Panc1 (cell line): Measurements from ENCODE around the gene MIA3. TPM values are rescaled to one million over a fixed set of nuclear protein-coding genes. Genes with fewer than 3 reads are reported as not detected.

Experiments used
- ATAC-seq: fragments of 200-7000 bp; cut with Tn5 transposase; 2 replicates; pipeline ENCODE4 v1.9.1; 2020; ENCODE audit warnings: mild to moderate bottlenecking, moderate library complexity
- BruUV-seq: library from RNA; stranded (reverse); fragments of 400-500 nt; replicated peaks from 2 replicates; lab custom pipeline; 2021; lab: Mats Ljungman, UMichigan
- CTCF ChIA-PET: fragments of 300-600 bp; sonication (Branson Sonifier 250); formaldehyde crosslinking; loops from one replicate; lab custom pipeline; 2022; ENCODE audit warnings: antibody characterized with exemption; lab: Charles Lee
- POLR2A ChIA-PET: fragments of 300-600 bp; sonication (Branson Sonifier 250); formaldehyde crosslinking; loops from one replicate; lab custom pipeline; 2022; ENCODE audit warnings: antibody characterized with exemption; lab: Charles Lee
- DNase-seq: peaks from one replicate; pipeline ENCODE4 v3.0.0-alpha.2; 2010; ENCODE audit warnings: low read depth, low spot score
- H3K27ac ChIP-seq: 2 replicates; pipeline ENCODE4 v1.5.1; 2011; ENCODE audit warnings: mild to moderate bottlenecking, low read length, inconsistent platforms
- H3K27me3 ChIP-seq: fragments of 200-500 bp; sonication (Bioruptor generic); 2 replicates; pipeline ENCODE4 v1.6.0; 2014; ENCODE audit warnings: low read length, inconsistent platforms; ENCODE audit not compliant: control insufficient read depth, insufficient read depth
- H3K36me3 ChIP-seq: fragments of 200-500 bp; sonication (Bioruptor generic); 2 replicates; pipeline ENCODE4 v1.5.1; 2014; ENCODE audit warnings: inconsistent platforms, mild to moderate bottlenecking, low read length, moderate library complexity; ENCODE audit not compliant: control insufficient read depth, insufficient read depth
- H3K4me1 ChIP-seq: 2 replicates; pipeline ENCODE4 v1.5.1; 2011; ENCODE audit warnings: inconsistent platforms, mild to moderate bottlenecking, low read length, moderate library complexity; ENCODE audit not compliant: control insufficient read depth, insufficient read depth
- H3K4me3 ChIP-seq, 2 experiments: 2 replicates each; pipeline ENCODE4 v1.5.1; 2011 to 2012; ENCODE audit warnings: low read depth in 2 of 2, low read length in 2 of 2, mild to moderate bottlenecking in 2 of 2, inconsistent platforms in 1 of 2, moderate library complexity in 1 of 2
- H3K9me3 ChIP-seq: fragments of 200-500 bp; sonication (Bioruptor generic); 2 replicates; pipeline ENCODE4 v1.5.1; 2014; ENCODE audit warnings: low read depth, mild to moderate bottlenecking, inconsistent platforms, low read length, moderate library complexity; ENCODE audit not compliant: control insufficient read depth, insufficient read depth
- CTCF ChIP-seq: fragments of 450-650 bp; IDR thresholded peaks from 2 replicates; pipeline ENCODE4 v1.5.1; 2017; ENCODE audit warnings: mild to moderate bottlenecking
- POLR2AphosphoS5 ChIP-seq: IDR thresholded peaks from 2 replicates; pipeline ENCODE4 v1.6.1; 2012; ENCODE audit warnings: mild to moderate bottlenecking, low read depth, low read length, moderate library complexity
- SIN3A ChIP-seq: IDR thresholded peaks from 2 replicates; pipeline ENCODE4 v1.6.1; 2012; ENCODE audit warnings: low read depth, mild to moderate bottlenecking, low read length, moderate library complexity, borderline replicate concordance; ENCODE audit not compliant: insufficient read depth
- TCF7L2 ChIP-seq: IDR thresholded peaks from 2 replicates; pipeline ENCODE4 v1.6.1; 2011; ENCODE audit warnings: mild to moderate bottlenecking, low read depth, low read length, inconsistent platforms
- in situ Hi-C: cut with HindIII; loops from 2 replicates; pipeline ENCODE4 v1.10.0; 2016; ENCODE audit warnings: low sequenced_read_pairs, low pct_unique_long_range_greater_than_20kb
- intact Hi-C: fragments of 100-400 bp; cut with micrococcal nuclease; formaldehyde crosslinking; loops from one replicate; pipeline ENCODE4 v1.10.0; 2022; ENCODE audit not compliant: unreplicated experiment
- total RNA-seq: library from RNA; stranded (reverse); gene quantifications from one replicate; pipeline ENCODE4 v1.2.1, GENCODE V29; 2021; ENCODE audit not compliant: unreplicated experiment
- TF ChIP-seq, protein P1 (sequence below), 2 experiments: IDR thresholded peaks; 2 replicates each; pipeline ENCODE4 v1.6.1; 2011 to 2012; ENCODE audit warnings: low read depth in 2 of 2, control low read depth in 1 of 2, low read length in 1 of 2, mild to moderate bottlenecking in 1 of 2, moderate library complexity in 1 of 2; ENCODE audit not compliant: insufficient read depth in 1 of 2

Gene MIA3
- total RNA-seq, 1 experiment from 2014 or later = 53.5 TPM

GRCh38 chr1:222711319-222712252 is 93.7 kb downstream of the MIA3 start:
- intact Hi-C loops = loop anchor here (5.0 kb wide), 1 partner anchor 244 kb away; no protein-coding TSS in a partner anchor
- Histone ChIP-seq H3K9me3 (no peaks in the 10 kb centered on the region), H3K36me3 (peaks cover 7% of the 10 kb centered on the region), H3K27ac (peak overlapping the region; percentile 75), H3K4me1 (peaks cover 9% of the 10 kb centered on the region), H3K4me3 (peak overlapping the region; percentile 80 to 100), H3K27me3 (no peaks in the 10 kb centered on the region)
- DNase-seq (peak; percentile 15), ATAC-seq (peak; percentile 61)
- BruUV-seq = TSS peak; percentile 85
- POLR2A ChIA-PET = interaction anchor here (0.7 kb wide), 1 partner anchor 1723 kb away, joined by 3 read pairs; the partner anchor contains the start of gene WDR26
- CTCF ChIA-PET = no interaction called here
- TF ChIP-seq SIN3A = peak; percentile 58
- TF ChIP-seq POLR2AphosphoS5 = no peak; the same call in 1 of the 2 replicates
- in situ Hi-C loops = no loop called here

- Histone ChIP-seq H3K27me3 (no peaks in the 10 kb centered on the region), H3K9me3 (no peaks in the 10 kb centered on the region), H3K4me3 (peak within 1 kb of the TSS; percentile 80 to 100), H3K36me3 (peaks cover 10% of the 10 kb centered on the region), H3K27ac (peak within 1 kb of the TSS; percentile 100), H3K4me1 (peaks cover 9% of the 10 kb centered on the region)
- BruUV-seq = TSS peak; percentile 80
- TF ChIP-seq CTCF (no peak), TCF7L2 (no peak), SIN3A (no peak; the same call in 1 of the 2 replicates), POLR2AphosphoS5 (peak; percentile 53; the same call in 1 of the 2 replicates)
- TF ChIP-seq, protein P1, sequence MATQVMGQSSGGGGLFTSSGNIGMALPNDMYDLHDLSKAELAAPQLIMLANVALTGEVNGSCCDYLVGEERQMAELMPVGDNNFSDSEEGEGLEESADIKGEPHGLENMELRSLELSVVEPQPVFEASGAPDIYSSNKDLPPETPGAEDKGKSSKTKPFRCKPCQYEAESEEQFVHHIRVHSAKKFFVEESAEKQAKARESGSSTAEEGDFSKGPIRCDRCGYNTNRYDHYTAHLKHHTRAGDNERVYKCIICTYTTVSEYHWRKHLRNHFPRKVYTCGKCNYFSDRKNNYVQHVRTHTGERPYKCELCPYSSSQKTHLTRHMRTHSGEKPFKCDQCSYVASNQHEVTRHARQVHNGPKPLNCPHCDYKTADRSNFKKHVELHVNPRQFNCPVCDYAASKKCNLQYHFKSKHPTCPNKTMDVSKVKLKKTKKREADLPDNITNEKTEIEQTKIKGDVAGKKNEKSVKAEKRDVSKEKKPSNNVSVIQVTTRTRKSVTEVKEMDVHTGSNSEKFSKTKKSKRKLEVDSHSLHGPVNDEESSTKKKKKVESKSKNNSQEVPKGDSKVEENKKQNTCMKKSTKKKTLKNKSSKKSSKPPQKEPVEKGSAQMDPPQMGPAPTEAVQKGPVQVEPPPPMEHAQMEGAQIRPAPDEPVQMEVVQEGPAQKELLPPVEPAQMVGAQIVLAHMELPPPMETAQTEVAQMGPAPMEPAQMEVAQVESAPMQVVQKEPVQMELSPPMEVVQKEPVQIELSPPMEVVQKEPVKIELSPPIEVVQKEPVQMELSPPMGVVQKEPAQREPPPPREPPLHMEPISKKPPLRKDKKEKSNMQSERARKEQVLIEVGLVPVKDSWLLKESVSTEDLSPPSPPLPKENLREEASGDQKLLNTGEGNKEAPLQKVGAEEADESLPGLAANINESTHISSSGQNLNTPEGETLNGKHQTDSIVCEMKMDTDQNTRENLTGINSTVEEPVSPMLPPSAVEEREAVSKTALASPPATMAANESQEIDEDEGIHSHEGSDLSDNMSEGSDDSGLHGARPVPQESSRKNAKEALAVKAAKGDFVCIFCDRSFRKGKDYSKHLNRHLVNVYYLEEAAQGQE (IDR thresholded peaks at IDR 0.05; ENCODE audit: insufficient read depth in 1 of 2, low read depth in 2 of 2, low read length in 1 of 2) = no peak
- ChIA-PET CTCF (interaction anchor here (0.6 kb wide), 1 partner anchor 42 kb away, joined by 4 read pairs; no protein-coding TSS in a partner anchor), POLR2A (interaction anchor here (0.7 kb wide), 1 partner anchor 1722 kb away, joined by 3 read pairs; the partner anchor contains the start of gene WDR26)
- intact Hi-C loops (loop anchor here (5.0 kb wide), 1 partner anchor 245 kb away; no protein-coding TSS in a partner anchor), in situ Hi-C loops (no loop called here)
- ATAC-seq (peak; percentile 93), DNase-seq (peak; percentile 36)
Measured at GRCh38 chr1:222712253-222713090, 94.6 kb downstream of the MIA3 start, which contains the start of the genes AIDA and BROX. AIDA (minus strand) TSS chr1:222712491; CDS start chr1:222712317, 174 bp downstream. BROX (plus strand) TSS chr1:222712564; CDS start chr1:222715700, 3,136 bp downstream.
